ENCODE results near the gene ABR. TPM values are rescaled to one million over a fixed set of nuclear protein-coding genes. Genes with fewer than 3 reads are reported as not detected.

The ABR gene
- total RNA-seq, 1 experiment from 2014 or later: 78.3 TPM

- H3K4me3 Mint-ChIP-seq (ENCODE audit: unreplicated experiment): no peak overlapping the region
- H3K4me1 ChIP-seq: no peaks in the 10 kb centered on the region
- no peak for DNase-seq
- peaks cover 12% of the 10 kb centered on the region for H3K9me3 Mint-ChIP-seq (ENCODE audit: unreplicated experiment)
- H3K9me3 ChIP-seq: no peaks in the 10 kb centered on the region
- BruUV-seq (replicated peaks): no TSS peak
- no peak overlapping the region for H3K27ac Mint-ChIP-seq (ENCODE audit: unreplicated experiment)
- ChIA-PET CTCF (no interaction called here), POLR2A (no interaction called here)
- no peaks in the 10 kb centered on the region for H3K27me3 Mint-ChIP-seq (ENCODE audit: insufficient read depth, unreplicated experiment)
- no peaks in the 10 kb centered on the region for H3K4me1 Mint-ChIP-seq (ENCODE audit: low read depth, unreplicated experiment)
- no peaks in the 10 kb centered on the region for H3K27me3 ChIP-seq (replicated peaks; ENCODE audit: control insufficient read depth, insufficient read depth, low read length)
- no peak overlapping the region for H3K4me3 ChIP-seq (ENCODE audit: low read depth, low read length)
- no peak for TF ChIP-seq CTCF (IDR thresholded peaks at IDR 0.05; ENCODE audit: insufficient read depth in 1 of 2, low read depth in 1 of 2, low read length in 1 of 2, severe bottlenecking in 1 of 2, unreplicated experiment in 1 of 2)
- intact Hi-C loops (cut with micrococcal nuclease; ENCODE audit: unreplicated experiment): no loop called here
- H3K36me3 Mint-ChIP-seq (ENCODE audit: insufficient read depth, unreplicated experiment): peaks cover 12% of the 10 kb centered on the region
- no peaks in the 10 kb centered on the region for H3K36me3 ChIP-seq (ENCODE audit: control insufficient read depth, insufficient read depth, low read length)
These were observed 139.6 kb downstream of the ABR start for GRCh38 chr17:1040216-1040600.

- TF ChIP-seq CTCF (IDR thresholded peaks at IDR 0.05; ENCODE audit: insufficient read depth in 1 of 2, low read depth in 1 of 2, low read length in 1 of 2, severe bottlenecking in 1 of 2, unreplicated experiment in 1 of 2): no peak
- H3K36me3 ChIP-seq (ENCODE audit: control insufficient read depth, insufficient read depth, low read length): no peaks in the 10 kb centered on the region
- no peak for DNase-seq
- intact Hi-C loops (cut with micrococcal nuclease; ENCODE audit: unreplicated experiment): no loop called here
- no peaks in the 10 kb centered on the region for H3K4me1 ChIP-seq
- Mint-ChIP-seq H3K27me3 (ENCODE audit: insufficient read depth, unreplicated experiment) (no peaks in the 10 kb centered on the region), H3K4me3 (ENCODE audit: unreplicated experiment) (no peak overlapping the region), H3K4me1 (ENCODE audit: low read depth, unreplicated experiment) (no peaks in the 10 kb centered on the region), H3K27ac (ENCODE audit: unreplicated experiment) (no peak overlapping the region), H3K9me3 (ENCODE audit: unreplicated experiment) (peaks cover 12% of the 10 kb centered on the region), H3K36me3 (ENCODE audit: insufficient read depth, unreplicated experiment) (peaks cover 12% of the 10 kb centered on the region)
- H3K27me3 ChIP-seq (replicated peaks; ENCODE audit: control insufficient read depth, insufficient read depth, low read length): no peaks in the 10 kb centered on the region
- CTCF ChIA-PET: no interaction called here
- H3K4me3 ChIP-seq (ENCODE audit: low read depth, low read length): no peak overlapping the region
- no TSS peak for BruUV-seq (replicated peaks)
- no peaks in the 10 kb centered on the region for H3K9me3 ChIP-seq
- POLR2A ChIA-PET: interaction anchor here (0.5 kb wide), 1 partner anchor 30 kb away, joined by 3 read pairs; no protein-coding TSS in a partner anchor
These were observed 140.1 kb downstream of the ABR start for GRCh38 chr17:1039511-1040215.

- POLR2A ChIA-PET: no interaction called here
- no peaks in the 10 kb centered on the region for H3K4me1 Mint-ChIP-seq (ENCODE audit: low read depth, unreplicated experiment)
- Histone ChIP-seq H3K9me3 (no peaks in the 10 kb centered on the region), H3K27me3 (replicated peaks; ENCODE audit: control insufficient read depth, insufficient read depth, low read length) (no peaks in the 10 kb centered on the region), H3K4me3 (ENCODE audit: low read depth, low read length) (no peak overlapping the region), H3K4me1 (no peaks in the 10 kb centered on the region), H3K36me3 (ENCODE audit: control insufficient read depth, insufficient read depth, low read length) (no peaks in the 10 kb centered on the region)
- no TSS peak for BruUV-seq (replicated peaks)
- CTCF ChIA-PET: no interaction called here
- no peak overlapping the region for H3K4me3 Mint-ChIP-seq (ENCODE audit: unreplicated experiment)
- peaks cover 12% of the 10 kb centered on the region for H3K9me3 Mint-ChIP-seq (ENCODE audit: unreplicated experiment)
- H3K27me3 Mint-ChIP-seq (ENCODE audit: insufficient read depth, unreplicated experiment): no peaks in the 10 kb centered on the region
- TF ChIP-seq CTCF (IDR thresholded peaks at IDR 0.05; ENCODE audit: insufficient read depth in 1 of 2, low read depth in 1 of 2, low read length in 1 of 2, severe bottlenecking in 1 of 2, unreplicated experiment in 1 of 2): no peak
- DNase-seq: no peak
- H3K27ac Mint-ChIP-seq (ENCODE audit: unreplicated experiment): no peak overlapping the region
- H3K36me3 Mint-ChIP-seq (ENCODE audit: insufficient read depth, unreplicated experiment): peaks cover 12% of the 10 kb centered on the region
- intact Hi-C loops (cut with micrococcal nuclease; ENCODE audit: unreplicated experiment): no loop called here
These were observed 140.7 kb downstream of the ABR start for GRCh38 chr17:1039123-1039507.

Measured in Caco-2 (cell line).